Lung (tissue), 12 donors: ENCODE data around the gene CD247. TPM values are rescaled to one million over a fixed set of nuclear protein-coding genes. Genes with fewer than 3 reads are reported as not detected.

ENCODE experiments used
- ATAC-seq: fragments of 200-7000 bp; cut with Tn5 transposase; one replicate; pipeline ENCODE4 v1.9.1; 2020; ENCODE audit warnings: moderate number of reproducible peaks; ENCODE audit not compliant: insufficient read depth, low FRiP score
- DNase-seq, 3 donors: peaks; one replicate each; pipeline ENCODE4 v3.0.0-alpha.2; 2013 to 2017
- H3K27ac ChIP-seq, 2 donors: one replicate each; pipeline ENCODE4 v1.5.1; 2013; ENCODE audit warnings: mild to moderate bottlenecking in 2 of 2, moderate library complexity in 2 of 2, control low read depth in 1 of 2, inconsistent platforms in 1 of 2, low read depth in 1 of 2, low read length in 1 of 2
- H3K27me3 ChIP-seq, 3 donors: one replicate each; pipeline ENCODE4 v1.5.1; 2013; ENCODE audit warnings: low read length in 2 of 3; ENCODE audit not compliant: control insufficient read depth in 3 of 3, insufficient read depth in 3 of 3
- H3K36me3 ChIP-seq, 4 donors: one replicate each; pipeline ENCODE4 v1.5.1; 2013; ENCODE audit warnings: low read length in 4 of 4, mild to moderate bottlenecking in 1 of 4, moderate library complexity in 1 of 4; ENCODE audit not compliant: control insufficient read depth in 4 of 4, insufficient read depth in 4 of 4
- H3K4me1 ChIP-seq, 5 donors: one replicate each; pipeline ENCODE4 v1.5.1; 2013; ENCODE audit warnings: low read length in 5 of 5, mild to moderate bottlenecking in 2 of 5, moderate library complexity in 1 of 5; ENCODE audit not compliant: control insufficient read depth in 5 of 5, insufficient read depth in 5 of 5
- H3K4me3 ChIP-seq: one replicate; pipeline ENCODE4 v1.5.1; 2013; ENCODE audit warnings: mild to moderate bottlenecking, control low read depth, moderate library complexity
- H3K9ac ChIP-seq, 2 donors: one replicate each; pipeline ENCODE4 v1.5.1; 2013; ENCODE audit warnings: low read length in 2 of 2, control low read depth in 1 of 2; ENCODE audit not compliant: insufficient read depth in 1 of 2
- H3K9me3 ChIP-seq, 4 donors: one replicate each; pipeline ENCODE4 v1.5.1; 2013; ENCODE audit warnings: low read length in 3 of 4, mild to moderate bottlenecking in 1 of 4, moderate library complexity in 1 of 4; ENCODE audit not compliant: control insufficient read depth in 4 of 4, insufficient read depth in 3 of 4
- CTCF ChIP-seq: IDR thresholded peaks from 2 replicates; pipeline ENCODE4 v1.5.1; 2012; ENCODE audit warnings: mild to moderate bottlenecking; ENCODE audit errors: control extremely low read depth, extremely low read depth
- WGBS, 2 donors: extraction: QIAGEN DNeasy Blood & Tissue Kit; methylation state at CpG; one replicate each; pipeline ENCODE4 v1.1.7; 2013; 5-methylcytosine and 5-hydroxymethylcytosine counted together
- polyA plus RNA-seq, 2 donors: library from polyadenylated mRNA; stranded (reverse); fragments of 200-250 nt; gene quantifications; one replicate each; pipeline ENCODE4 v1.2.1, GENCODE V29; 2013
- total RNA-seq, 2 donors: library from RNA; depleted of rRNA in 1 of 2; stranded (reverse); fragments of >200 nt in 1 of 2; gene quantifications; one replicate each; pipeline ENCODE4 v1.2.1, GENCODE V29; 2014 to 2021
- donor health status: control.
- donor health status: control.
- donor health status: Bipolar disorder and iron deficiency.
- donor health status: healthy.
- donor health status: DM: yes; HTN: yes; CAD: no.

Gene CD247
- total and polyA plus RNA-seq, 4 donors: 3.4 to 5.9 (median 3.8) TPM

- Histone ChIP-seq H3K4me3 (no peak overlapping the region), H3K4me1 (peaks cover 0 to 2% (median 0%) of the 10 kb centered on the region in 5 donors), H3K9ac (no peak overlapping the region), H3K9me3 (no peaks in the 10 kb centered on the region), H3K36me3 (no peaks in the 10 kb centered on the region), H3K27me3 (peaks cover 0 to 21% (median 17%) of the 10 kb centered on the region in 3 donors), H3K27ac (no peak overlapping the region)
- TF ChIP-seq CTCF: no peak
- DNase-seq (no peak), ATAC-seq (no peak)
- WGBS, 2 donors: 88 to 91% methylated on average over 5 of the region's 5 CpGs
Measured at GRCh38 chr1:167456524-167456923, 61.8 kb downstream of the CD247 start.

DNA sequence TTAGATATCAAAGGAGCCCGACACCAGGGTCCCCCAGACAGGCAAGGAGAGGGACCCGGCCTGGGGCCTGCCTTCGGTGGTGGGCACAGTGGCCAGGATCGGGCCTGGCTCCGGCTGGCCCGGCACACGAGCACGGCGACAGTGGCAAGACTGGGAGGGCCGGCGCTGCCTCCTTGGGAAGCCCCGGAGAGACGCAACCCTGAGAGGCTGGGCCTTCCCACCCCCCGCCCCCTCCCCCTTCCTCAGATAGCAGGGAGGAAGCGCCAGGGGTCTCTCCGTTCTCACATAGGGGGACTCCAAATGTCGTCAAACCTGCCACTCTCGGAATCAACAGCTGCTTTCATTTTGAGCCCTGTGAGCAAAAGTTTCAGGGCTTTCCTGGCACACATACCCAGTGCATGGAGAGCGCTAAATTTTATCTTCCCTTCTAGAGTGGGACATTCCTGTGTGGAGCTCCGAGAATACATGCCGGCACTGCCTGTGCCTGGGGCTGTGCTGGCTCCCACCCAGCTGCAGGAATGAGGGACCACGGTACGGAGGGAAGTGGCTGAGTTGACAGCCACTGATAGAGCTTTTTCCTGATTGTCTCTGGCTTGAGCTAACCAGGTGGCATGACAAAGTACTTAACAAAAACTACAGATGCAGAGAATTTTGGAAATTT is 62.4 kb downstream of the CD247 start:
- peak; percentile 48 to 57 (median 55) for DNase-seq
- TF ChIP-seq CTCF: no peak
- Histone ChIP-seq H3K36me3 (no peaks in the 10 kb centered on the region), H3K9me3 (no peaks in the 10 kb centered on the region), H3K9ac (no peak overlapping the region), H3K27ac (peak overlapping the region; percentile 39 to 92), H3K4me3 (peak overlapping the region; percentile 85), H3K27me3 (peaks cover 0 to 21% (median 17%) of the 10 kb centered on the region in 3 donors), H3K4me1 (peaks cover 0 to 2% (median 0%) of the 10 kb centered on the region in 5 donors)
- peak; percentile 30 for ATAC-seq
- WGBS, 2 donors: 0 to 1% methylated on average over 22 to 23 of the region's 23 CpGs

DNA sequence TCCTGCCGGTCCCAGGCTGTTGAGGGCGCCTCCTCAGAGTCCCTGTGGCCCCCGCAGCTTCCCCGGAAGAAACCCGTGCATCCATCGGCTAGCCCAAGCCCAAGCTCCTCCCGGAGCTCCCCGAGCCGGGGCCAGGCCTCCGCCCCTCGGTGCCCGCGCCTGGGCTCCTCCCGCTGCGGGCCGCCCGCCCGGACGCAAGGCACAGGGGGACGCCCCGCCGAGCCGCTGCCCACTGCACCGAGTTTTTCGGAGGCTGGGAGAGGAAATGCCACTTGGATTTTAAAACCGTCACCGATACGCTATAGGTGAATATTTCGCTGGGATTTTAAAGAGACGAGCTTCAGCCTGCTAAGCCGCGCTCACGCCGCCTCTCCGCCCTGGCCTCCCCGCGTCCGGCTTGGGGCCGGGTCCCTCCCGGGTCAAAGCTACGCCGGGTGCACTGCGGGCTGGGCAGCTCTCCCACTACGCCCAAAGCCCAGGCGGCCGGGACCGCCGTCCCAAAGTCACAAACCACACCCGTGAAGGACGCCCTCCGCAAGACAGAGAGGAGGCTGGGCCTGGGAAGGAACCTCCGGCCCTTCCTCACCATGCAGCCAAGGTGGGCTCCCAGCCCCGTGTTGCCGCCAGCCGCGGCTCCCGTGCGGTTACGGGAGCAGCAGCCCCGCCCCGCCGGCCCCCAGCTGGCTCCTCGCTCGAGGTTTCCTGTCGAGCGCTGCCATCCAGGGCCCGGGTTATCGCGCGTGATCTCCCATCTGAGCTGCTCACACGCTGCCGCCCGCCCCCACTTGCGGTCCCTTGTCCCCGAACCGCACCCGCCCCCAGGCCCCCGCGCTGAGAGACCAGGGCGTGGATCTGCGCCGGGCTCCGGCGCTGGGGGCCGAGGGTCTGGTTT is 63.2 kb downstream of the CD247 start:
- DNase-seq (peak; percentile 32 to 49 (median 44)), ATAC-seq (peak; percentile 74)
- TF ChIP-seq CTCF: no peak
- Histone ChIP-seq H3K36me3 (no peaks in the 10 kb centered on the region), H3K27me3 (peaks cover 0 to 21% (median 17%) of the 10 kb centered on the region in 3 donors), H3K4me3 (peak overlapping the region; percentile 85), H3K27ac (peak overlapping the region; percentile 39 to 92), H3K4me1 (peaks cover 0 to 2% (median 0%) of the 10 kb centered on the region in 5 donors), H3K9me3 (no peaks in the 10 kb centered on the region), H3K9ac (peak overlapping the region in 1 of 2 donors; percentile 38)
- 0% methylated on average over 80 to 85 of the region's 85 CpGs for WGBS, 2 donors
